Fibroblast of pulmonary artery (primary cell): Measurements from ENCODE around the gene FIG4.

ENCODE experiments used
- DNase-seq: peaks from one replicate; pipeline ENCODE4 v3.0.0-alpha.2; 2010; ENCODE audit warnings: low read depth
- H3K4me3 ChIP-seq: replicated peaks from 2 replicates; pipeline ENCODE4 v1.5.1; 2011; ENCODE audit warnings: low read depth, mild to moderate bottlenecking, control low read depth, low read length, moderate library complexity
- CTCF ChIP-seq: IDR thresholded peaks from 2 replicates; pipeline ENCODE4 v1.5.1; 2011; ENCODE audit warnings: mild to moderate bottlenecking, control low read depth, low read length, inconsistent platforms; ENCODE audit errors: missing control alignments

The FIG4 gene

GRCh38 chr6:109690737-109691621 is at the start of gene FIG4, which contains the start of gene AK9:
FIG4 (plus strand) TSS chr6:109691296; CDS start chr6:109691436, 140 bp downstream.
AK9 (minus strand) TSS chr6:109691202; CDS start chr6:109675745, 15,457 bp downstream.
- TF ChIP-seq CTCF = peak; percentile 22
- peak; percentile 93 for DNase-seq
- peak within 1 kb of the TSS; percentile 83 for H3K4me3 ChIP-seq

GRCh38 chr6:109644131-109644530 is 47.0 kb upstream of the FIG4 start:
- no peak overlapping the region for H3K4me3 ChIP-seq
- DNase-seq = no peak
- TF ChIP-seq CTCF = no peak

- no peak overlapping the region for H3K4me3 ChIP-seq
- no peak for TF ChIP-seq CTCF
- no peak for DNase-seq
These were observed 37.8 kb upstream of the FIG4 start for GRCh38 chr6:109653264-109653663.

- DNase-seq = no peak
- no peak for TF ChIP-seq CTCF
- H3K4me3 ChIP-seq = no peak overlapping the region
These were observed 35.3 kb upstream of the FIG4 start for GRCh38 chr6:109655761-109656262.

- no peak for TF ChIP-seq CTCF
- H3K4me3 ChIP-seq = no peak overlapping the region
- DNase-seq = no peak
These were observed 30.4 kb upstream of the FIG4 start for GRCh38 chr6:109660526-109661320.

GRCh38 chr6:109662192-109662591 is 28.9 kb upstream of the FIG4 start:
- no peak overlapping the region for H3K4me3 ChIP-seq
- no peak for DNase-seq
- no peak for TF ChIP-seq CTCF
